OCI-LY1 (cell line): Measurements from ENCODE around the gene SVOP.

Experiments used
- CTCF ChIP-seq: fragments of 200-600 bp; sonication (generic), shearing (Covaris generic); IDR thresholded peaks from 2 replicates; pipeline ENCODE4 v1.5.1; 2017; ENCODE audit warnings: mild to moderate bottlenecking, antibody characterized with exemption, low read length, moderate library complexity, mixed read lengths
- EZH2 ChIP-seq: fragments of 200-600 bp; sonication (generic), shearing (Covaris generic); IDR thresholded peaks from 2 replicates; pipeline ENCODE4 v1.8.0; 2017; ENCODE audit warnings: borderline replicate concordance, mixed run types, mild to moderate bottlenecking, antibody characterized with exemption, low read length, moderate library complexity, mixed read lengths

- TF ChIP-seq CTCF (no peak), EZH2 (no peak)
Measured at GRCh38 chr12:109052097-109052413, 31.2 kb upstream of the SVOP start.
